CD4-positive, alpha-beta memory T cell (primary cell): ENCODE data around the gene MCL1. TPM values are rescaled to one million over a fixed set of nuclear protein-coding genes. Genes with fewer than 3 reads are reported as not detected.
"Not testable (repeated sequence)": the region's sequence is repeated elsewhere in the genome, so short reads cannot be mapped to it uniquely, and the experiment has no call there.

Experiments
- CTCF ChIA-PET: fragments of 350-600 bp; sonication (Branson Sonifier 250); formaldehyde crosslinking; loops from one replicate; lab custom pipeline; 2021; ENCODE audit warnings: inconsistent platforms; ENCODE audit not compliant: partially characterized antibody; lab: Charles Lee
- POLR2A ChIA-PET: fragments of 350-600 bp; sonication (Branson Sonifier 250); formaldehyde crosslinking; loops from one replicate; lab custom pipeline; 2021; ENCODE audit not compliant: partially characterized antibody; lab: Charles Lee
- DNase-seq, 5 donors: peaks; one replicate each; pipeline versions ENCODE4 v3.0.0 to v3.0.0-alpha.2; 2020 to 2022; ENCODE audit warnings: mixed read lengths in 1 of 5
- H3K27ac ChIP-seq: one replicate; pipeline ENCODE4 v1.7.0; 2013; ENCODE audit warnings: low read depth, low read length
- H3K27me3 ChIP-seq: 2 replicates; pipeline ENCODE4 v1.7.0; 2013; ENCODE audit warnings: mild to moderate bottlenecking, low read length, moderate library complexity; ENCODE audit not compliant: insufficient read depth
- H3K36me3 ChIP-seq: 2 replicates; pipeline ENCODE4 v1.7.0; 2013; ENCODE audit warnings: mild to moderate bottlenecking, low read length, moderate library complexity; ENCODE audit not compliant: insufficient read depth
- H3K4me1 ChIP-seq: 2 replicates; pipeline ENCODE4 v1.7.0; 2013; ENCODE audit warnings: mild to moderate bottlenecking, low read length, moderate library complexity; ENCODE audit not compliant: insufficient read depth
- H3K4me3 ChIP-seq, 2 donors: one replicate each; pipeline ENCODE4 v1.7.0; 2013; ENCODE audit warnings: low read length in 2 of 2, mild to moderate bottlenecking in 1 of 2
- H3K9me3 ChIP-seq, 2 donors: one replicate each; pipeline ENCODE4 v1.7.0; 2013; ENCODE audit warnings: low read length in 2 of 2, control low read depth in 1 of 2; ENCODE audit not compliant: control insufficient read depth in 1 of 2
- H3K27ac Mint-ChIP-seq, 7 donors: one replicate each; pipeline ENCODE4 v1.8.0; 2020 to 2021; ENCODE audit warnings: mixed read lengths in 7 of 7, mild to moderate bottlenecking in 6 of 7, inconsistent platforms in 3 of 7, moderate library complexity in 3 of 7
- H3K27me3 Mint-ChIP-seq, 2 donors: one replicate each; pipeline ENCODE4 v1.8.0; 2020 to 2021; ENCODE audit warnings: mixed read lengths in 2 of 2
- H3K36me3 Mint-ChIP-seq, 2 donors: one replicate each; pipeline ENCODE4 v1.8.0; 2020 to 2021; ENCODE audit warnings: mixed read lengths in 2 of 2, inconsistent platforms in 1 of 2, mild to moderate bottlenecking in 1 of 2
- H3K4me1 Mint-ChIP-seq, 4 donors: one replicate each; pipeline ENCODE4 v1.8.0; 2020 to 2021; ENCODE audit warnings: mixed read lengths in 4 of 4, mild to moderate bottlenecking in 1 of 4
- H3K4me3 Mint-ChIP-seq, 8 donors: one replicate each; pipeline ENCODE4 v1.8.0; 2020 to 2021; ENCODE audit warnings: mixed read lengths in 8 of 8, mild to moderate bottlenecking in 7 of 8, moderate library complexity in 6 of 8, inconsistent platforms in 3 of 8
- H3K9me3 Mint-ChIP-seq, 8 donors: one replicate each; pipeline ENCODE4 v1.8.0; 2020 to 2021; ENCODE audit warnings: mixed read lengths in 8 of 8, mild to moderate bottlenecking in 5 of 8, inconsistent platforms in 3 of 8, moderate library complexity in 1 of 8
- intact Hi-C: fragments of 100-400 bp; cut with micrococcal nuclease; formaldehyde crosslinking; loops from one replicate; pipeline ENCODE4 v1.15.1; 2023
- polyA plus RNA-seq, 2 donors: library from polyadenylated mRNA; unstranded; fragments of 300-500 nt; fragmentation: Illumina TruSeq; gene quantifications; one replicate each; pipeline ENCODE4 v1.2.3, GENCODE V29; 2021
- total RNA-seq, 2 experiments: library from RNA; stranded (reverse); gene quantifications; one replicate each; pipeline ENCODE4 v1.2.3, GENCODE V29; 2021

The MCL1 gene
- total and polyA plus RNA-seq, 4 experiments from 2014 or later: 116 to 331 (median 261) TPM

DNA sequence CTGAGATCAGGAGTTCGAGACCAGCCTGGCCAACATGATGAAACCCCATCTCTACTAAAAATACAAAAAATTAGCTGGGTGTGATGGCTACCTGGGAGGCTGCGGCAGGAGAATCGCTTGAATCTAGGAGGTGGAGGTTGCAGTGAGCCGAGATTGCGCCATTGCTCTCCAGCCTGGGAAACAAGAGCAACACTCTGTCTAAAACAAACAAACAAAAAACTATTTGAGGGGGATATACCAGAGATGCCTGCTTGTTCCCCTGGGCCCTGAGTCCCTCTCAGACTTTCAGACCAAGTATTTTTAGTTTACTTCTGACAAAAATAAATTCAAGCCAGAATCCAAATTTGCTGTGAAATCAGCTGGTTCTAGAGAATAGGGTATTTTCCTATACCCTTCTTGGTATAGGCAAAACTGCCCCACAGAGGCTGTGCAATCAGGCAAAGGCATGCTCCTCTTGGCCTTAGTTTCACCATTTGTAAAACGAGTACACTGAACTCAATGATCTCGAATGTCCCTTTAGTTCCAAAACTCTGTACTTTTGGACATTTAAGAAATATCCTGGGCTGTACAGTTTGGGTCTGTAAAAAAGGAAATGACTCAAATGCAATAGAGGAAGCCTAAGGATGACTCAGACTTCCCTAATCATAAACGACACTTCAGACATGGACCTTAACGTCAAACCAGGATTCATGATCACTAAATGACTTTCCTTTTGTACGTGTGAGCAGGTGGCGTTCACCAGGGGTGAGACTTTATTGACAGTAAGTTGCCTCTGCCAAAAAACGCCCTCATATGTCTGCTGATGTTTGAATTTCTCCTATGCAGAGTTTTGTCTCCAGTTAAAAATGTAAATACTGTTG, 33.9 kb upstream of the MCL1 start:
- Mint-ChIP-seq H3K36me3 (peaks cover 17 to 27% of the 10 kb centered on the region in 2 donors), H3K4me3 (peak overlapping the region; percentile 27 to 78 (median 58)), H3K27me3 (no peaks in the 10 kb centered on the region), H3K4me1 (peaks cover 44 to 70% (median 54%) of the 10 kb centered on the region in 4 donors), H3K27ac (peak overlapping the region; percentile 89 to 100 (median 99)), H3K9me3 (no peaks in the 10 kb centered on the region)
- Histone ChIP-seq H3K4me3 (no peak overlapping the region), H3K27me3 (no peaks in the 10 kb centered on the region), H3K9me3 (no peaks in the 10 kb centered on the region), H3K27ac (peak overlapping the region; percentile 94), H3K36me3 (no peaks in the 10 kb centered on the region), H3K4me1 (peaks cover 63% of the 10 kb centered on the region)
- POLR2A ChIA-PET: interaction anchor here (0.6 to 15.9 kb wide), 10 partner anchors 8 to 88 kb away, joined by 4 to 439 read pairs (median 5); partner anchors contain the start of genes ENSA and MCL1
- DNase-seq: peak; percentile 41 to 83 (median 51)
- intact Hi-C loops: no loop called here
- CTCF ChIA-PET: interaction anchor here (0.8 to 16.8 kb wide), 3 partner anchors 8 to 51 kb away, joined by 3 to 501 read pairs (median 10); partner anchors contain the start of gene MCL1

DNA sequence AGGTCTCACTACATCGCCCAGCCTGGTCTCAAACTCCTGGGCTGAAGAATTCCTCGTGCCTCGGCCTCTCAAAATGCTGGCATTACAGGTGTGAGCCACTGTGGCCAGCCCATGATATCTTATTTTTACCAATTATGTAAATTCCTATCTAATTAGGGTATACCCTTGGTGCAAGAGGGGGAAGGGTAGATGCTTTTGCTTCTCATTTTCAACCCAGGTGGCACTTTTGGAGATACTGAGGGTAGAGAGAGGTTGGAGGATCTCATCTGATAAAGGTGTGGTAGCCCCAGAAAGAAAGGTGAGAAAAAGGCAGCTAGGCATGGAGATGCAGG, 32.6 kb upstream of the MCL1 start:
- Mint-ChIP-seq H3K4me3 (peak overlapping the region; percentile 45 to 72 (median 64)), H3K27me3 (no peaks in the 10 kb centered on the region), H3K9me3 (no peaks in the 10 kb centered on the region), H3K27ac (peak overlapping the region; percentile 89 to 100 (median 99)), H3K4me1 (peaks cover 43 to 68% (median 52%) of the 10 kb centered on the region in 4 donors), H3K36me3 (peaks cover 16 to 25% of the 10 kb centered on the region in 2 donors)
- DNase-seq: no peak
- ChIA-PET POLR2A (interaction anchor here (0.7 to 15.9 kb wide), 7 partner anchors 9 to 48 kb away, joined by 4 to 439 read pairs (median 5); partner anchors contain the start of gene MCL1), CTCF (interaction anchor here (0.8 to 16.8 kb wide), 3 partner anchors 9 to 49 kb away, joined by 3 to 501 read pairs (median 4); no protein-coding TSS in a partner anchor)
- Histone ChIP-seq H3K4me3 (peak overlapping the region in 1 of 2 donors; percentile 13), H3K9me3 (no peaks in the 10 kb centered on the region), H3K27me3 (no peaks in the 10 kb centered on the region), H3K36me3 (no peaks in the 10 kb centered on the region), H3K4me1 (peaks cover 63% of the 10 kb centered on the region), H3K27ac (peak overlapping the region; percentile 94)
- intact Hi-C loops: no loop called here

DNA sequence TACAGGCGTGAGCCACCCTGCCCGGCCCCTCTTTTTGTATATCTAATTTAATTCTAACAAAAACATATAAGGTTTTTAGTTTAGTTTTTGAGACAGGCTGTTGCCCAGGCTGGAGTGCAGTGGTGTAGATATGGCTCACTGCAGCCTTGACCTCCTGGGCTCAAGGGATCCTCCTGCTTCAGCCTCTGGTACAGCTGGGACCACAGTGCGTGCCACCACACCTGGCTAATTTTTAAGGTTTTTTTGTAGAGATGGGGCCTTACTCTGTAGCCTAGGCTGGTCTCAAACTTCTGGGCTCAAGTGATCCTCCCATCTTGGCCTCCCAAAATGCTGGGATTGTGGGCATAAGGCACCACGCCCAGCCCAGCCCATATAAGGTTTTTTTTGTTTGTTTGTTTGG, 31.2 kb upstream of the MCL1 start:
- Histone ChIP-seq H3K4me1 (peaks cover 52% of the 10 kb centered on the region), H3K9me3 (no peaks in the 10 kb centered on the region), H3K36me3 (no peaks in the 10 kb centered on the region), H3K27me3 (no peaks in the 10 kb centered on the region), H3K27ac (peak overlapping the region; percentile 94), H3K4me3 (no peak overlapping the region)
- H3K27me3 Mint-ChIP-seq: no peaks in the 10 kb centered on the region
- ChIA-PET POLR2A (interaction anchor here (0.5 to 15.9 kb wide), 7 partner anchors 8 to 247 kb away, joined by 3 to 439 read pairs (median 7); partner anchors contain the start of genes ENSA, MCL1 and RPRD2), CTCF (interaction anchor here (4.4 to 16.8 kb wide), 2 partner anchors 9 to 48 kb away, joined by 23 to 501 read pairs; no protein-coding TSS in a partner anchor)
- no peak for DNase-seq
- peak overlapping the region; percentile 89 to 100 (median 99) for H3K27ac Mint-ChIP-seq
- intact Hi-C loops: loop anchor here (2.0 kb wide), 1 partner anchor 48 kb away; no protein-coding TSS in a partner anchor
- peaks cover 5 to 19% of the 10 kb centered on the region in 2 donors for H3K36me3 Mint-ChIP-seq
- no peaks in the 10 kb centered on the region for H3K9me3 Mint-ChIP-seq
- H3K4me3 Mint-ChIP-seq: peak overlapping the region in 1 of 8 donors; percentile 63
- H3K4me1 Mint-ChIP-seq: peaks cover 32 to 54% (median 39%) of the 10 kb centered on the region in 4 donors

DNA sequence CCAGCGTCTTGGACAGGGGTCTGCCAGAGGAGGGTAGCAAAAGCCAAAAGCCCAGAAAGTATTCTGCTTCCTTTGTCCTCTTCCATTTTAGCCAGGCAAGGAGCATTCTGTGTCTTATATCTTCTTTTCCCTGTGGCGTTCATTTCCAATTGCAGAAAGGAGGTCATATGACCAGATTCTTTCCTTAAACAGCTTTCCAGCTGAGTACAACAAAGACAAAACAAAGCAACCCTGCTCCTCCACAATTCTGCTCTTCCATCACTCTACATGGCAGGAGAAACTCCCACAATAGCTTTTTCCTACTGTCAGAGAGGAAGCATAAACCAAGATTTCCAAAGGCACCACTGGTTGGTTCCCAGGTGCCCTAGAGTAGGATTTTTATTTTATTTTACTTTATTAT, 30.3 kb upstream of the MCL1 start:
- no peaks in the 10 kb centered on the region for H3K36me3 ChIP-seq
- no peak overlapping the region for H3K4me3 ChIP-seq
- DNase-seq: no peak
- intact Hi-C loops: loop anchor here (2.0 kb wide), 1 partner anchor 47 kb away; no protein-coding TSS in a partner anchor
- Mint-ChIP-seq H3K27ac (peak overlapping the region; percentile 76 to 99 (median 90)), H3K4me3 (no peak overlapping the region), H3K36me3 (peaks cover 3 to 17% of the 10 kb centered on the region in 2 donors), H3K4me1 (peaks cover 27 to 47% (median 33%) of the 10 kb centered on the region in 4 donors), H3K27me3 (no peaks in the 10 kb centered on the region), H3K9me3 (no peaks in the 10 kb centered on the region)
- ChIA-PET POLR2A (interaction anchor here (0.5 to 15.9 kb wide), 7 partner anchors 11 to 346 kb away, joined by 3 to 439 read pairs (median 7); partner anchors contain the start of genes ENSA and MCL1), CTCF (interaction anchor here (1.0 to 16.8 kb wide), 3 partner anchors 10 to 77 kb away, joined by 4 to 501 read pairs (median 23); no protein-coding TSS in a partner anchor)
- H3K27me3 ChIP-seq: no peaks in the 10 kb centered on the region
- H3K27ac ChIP-seq: peak overlapping the region; percentile 44
- H3K9me3 ChIP-seq: no peaks in the 10 kb centered on the region
- peaks cover 45% of the 10 kb centered on the region for H3K4me1 ChIP-seq

DNA sequence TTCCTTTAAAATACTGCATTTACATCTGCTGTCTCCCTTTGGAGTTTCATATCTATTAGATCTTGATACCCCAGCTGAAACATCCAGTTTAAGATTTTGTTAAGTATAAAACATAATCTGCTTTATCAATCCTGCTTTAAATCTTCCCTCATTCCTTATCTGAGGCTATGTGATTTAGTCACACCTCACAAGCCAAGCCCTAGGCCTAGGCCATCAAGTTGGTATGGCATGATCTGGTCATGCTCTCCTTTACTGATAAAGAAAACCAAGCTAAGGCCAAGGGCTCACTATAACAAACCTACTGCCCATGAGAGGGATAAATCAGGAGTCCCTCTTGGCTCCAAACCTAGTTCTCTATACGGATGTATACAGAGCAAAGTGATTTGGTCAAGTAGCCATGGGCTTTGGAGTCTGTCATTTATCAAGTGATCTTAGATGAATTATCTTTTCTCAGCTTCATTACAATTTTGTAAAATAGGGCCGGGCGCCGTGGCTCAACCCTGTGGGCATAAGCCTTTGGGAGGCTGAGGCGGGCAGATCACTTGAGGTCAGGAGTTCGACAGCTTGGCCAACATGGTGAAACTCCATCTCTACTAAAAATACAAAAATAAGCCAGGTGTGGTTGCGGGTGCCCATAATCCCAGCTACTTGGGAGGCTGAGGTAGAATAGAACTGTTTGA, 27.2 kb upstream of the MCL1 start:
- Histone ChIP-seq H3K9me3 (no peaks in the 10 kb centered on the region), H3K4me1 (peaks cover 15% of the 10 kb centered on the region), H3K4me3 (no peak overlapping the region), H3K27ac (no peak overlapping the region), H3K27me3 (no peaks in the 10 kb centered on the region), H3K36me3 (no peaks in the 10 kb centered on the region)
- no peak for DNase-seq
- Mint-ChIP-seq H3K4me1 (peaks cover 10 to 29% (median 13%) of the 10 kb centered on the region in 4 donors), H3K27me3 (no peaks in the 10 kb centered on the region), H3K9me3 (no peaks in the 10 kb centered on the region), H3K27ac (peak overlapping the region in 4 of 7 donors; percentile 13 to 79 (median 63)), H3K36me3 (peaks cover 8 to 11% of the 10 kb centered on the region in 2 donors), H3K4me3 (no peak overlapping the region)
- ChIA-PET POLR2A (interaction anchor here (0.9 to 2.4 kb wide), 5 partner anchors 10 to 45 kb away, joined by 3 to 10 read pairs (median 5); partner anchors contain the start of genes ENSA and MCL1), CTCF (interaction anchor here (0.5 to 4.4 kb wide), 3 partner anchors 13 to 46 kb away, joined by 3 to 23 read pairs (median 18); no protein-coding TSS in a partner anchor)
- intact Hi-C loops: no loop called here

DNA sequence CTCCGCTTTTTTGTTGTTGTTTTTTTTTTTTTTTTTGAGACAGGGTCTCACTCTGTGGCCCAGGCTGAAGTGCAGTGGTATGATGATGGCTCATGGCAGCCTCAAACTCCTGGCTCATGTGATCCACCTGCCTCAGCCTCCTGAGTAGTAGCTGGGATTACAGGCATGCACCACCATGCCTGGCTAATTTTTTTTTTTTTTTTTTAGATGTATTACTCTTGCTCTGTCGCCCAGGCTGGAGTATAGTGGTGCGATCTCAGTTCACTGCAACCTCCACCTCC, 26.0 kb upstream of the MCL1 start:
- not testable (repeated sequence) for H3K4me3 ChIP-seq, H3K9me3 ChIP-seq, DNase-seq, H3K4me3 Mint-ChIP-seq, H3K4me1 ChIP-seq, H3K27me3 Mint-ChIP-seq, H3K27ac ChIP-seq, H3K27ac Mint-ChIP-seq, H3K9me3 Mint-ChIP-seq, H3K36me3 ChIP-seq, H3K27me3 ChIP-seq
- H3K36me3 Mint-ChIP-seq: peaks cover 8 to 12% of the 10 kb centered on the region in 2 donors
- POLR2A ChIA-PET: interaction anchor here (0.6 to 2.4 kb wide), 3 partner anchors 25 to 294 kb away, joined by 3 to 10 read pairs (median 5); partner anchors contain the start of gene MCL1
- H3K4me1 Mint-ChIP-seq: peaks cover 4 to 18% (median 7%) of the 10 kb centered on the region in 4 donors
- CTCF ChIA-PET: interaction anchor here (0.9 to 3.6 kb wide), 2 partner anchors 14 to 45 kb away, joined by 4 to 18 read pairs; no protein-coding TSS in a partner anchor
- intact Hi-C loops: loop anchor here (2.0 kb wide), 1 partner anchor 15 kb away; no protein-coding TSS in a partner anchor
